ENCODE results near the gene SLC38A10. TPM values are rescaled to one million over a fixed set of nuclear protein-coding genes. Genes with fewer than 3 reads are reported as not detected.

Gene SLC38A10
- total and polyA plus RNA-seq, 10 of the 15 experiments (the other 5 are each of a cell fraction or from before 2014, with no cell fraction given): 0.52 to 67.9 (median 22.1) TPM

- TF ChIP-seq, protein P1, sequence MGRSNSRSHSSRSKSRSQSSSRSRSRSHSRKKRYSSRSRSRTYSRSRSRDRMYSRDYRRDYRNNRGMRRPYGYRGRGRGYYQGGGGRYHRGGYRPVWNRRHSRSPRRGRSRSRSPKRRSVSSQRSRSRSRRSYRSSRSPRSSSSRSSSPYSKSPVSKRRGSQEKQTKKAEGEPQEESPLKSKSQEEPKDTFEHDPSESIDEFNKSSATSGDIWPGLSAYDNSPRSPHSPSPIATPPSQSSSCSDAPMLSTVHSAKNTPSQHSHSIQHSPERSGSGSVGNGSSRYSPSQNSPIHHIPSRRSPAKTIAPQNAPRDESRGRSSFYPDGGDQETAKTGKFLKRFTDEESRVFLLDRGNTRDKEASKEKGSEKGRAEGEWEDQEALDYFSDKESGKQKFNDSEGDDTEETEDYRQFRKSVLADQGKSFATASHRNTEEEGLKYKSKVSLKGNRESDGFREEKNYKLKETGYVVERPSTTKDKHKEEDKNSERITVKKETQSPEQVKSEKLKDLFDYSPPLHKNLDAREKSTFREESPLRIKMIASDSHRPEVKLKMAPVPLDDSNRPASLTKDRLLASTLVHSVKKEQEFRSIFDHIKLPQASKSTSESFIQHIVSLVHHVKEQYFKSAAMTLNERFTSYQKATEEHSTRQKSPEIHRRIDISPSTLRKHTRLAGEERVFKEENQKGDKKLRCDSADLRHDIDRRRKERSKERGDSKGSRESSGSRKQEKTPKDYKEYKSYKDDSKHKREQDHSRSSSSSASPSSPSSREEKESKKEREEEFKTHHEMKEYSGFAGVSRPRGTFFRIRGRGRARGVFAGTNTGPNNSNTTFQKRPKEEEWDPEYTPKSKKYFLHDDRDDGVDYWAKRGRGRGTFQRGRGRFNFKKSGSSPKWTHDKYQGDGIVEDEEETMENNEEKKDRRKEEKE (IDR thresholded peaks at IDR 0.05): no peak
- TF ChIP-seq SUPT20H (IDR thresholded peaks at IDR 0.05; ENCODE audit: borderline replicate concordance, control insufficient read depth, low read depth, low read length) (no peak), KLF5 (IDR thresholded peaks at IDR 0.05; ENCODE audit: partially characterized antibody) (no peak), SMC3 (IDR thresholded peaks at IDR 0.05; ENCODE audit: borderline replicate concordance, low read length) (no peak), STAT3 (IDR thresholded peaks at IDR 0.05; ENCODE audit: low read depth, low read length) (no peak), ATF2 (IDR thresholded peaks at IDR 0.05; ENCODE audit: low read length) (no peak), MLLT1 (IDR thresholded peaks at IDR 0.05) (0 out of 2 replicates have a peak, but pooled peaks have one; percentile 38), RB1 (IDR thresholded peaks at IDR 0.05; ENCODE audit: borderline replicate concordance) (no peak), IRF3 (IDR thresholded peaks at IDR 0.05) (no peak), GATAD2B (conservative IDR thresholded peaks at IDR 0.05; ENCODE audit: low read depth) (peak; percentile 31), CBFB (IDR thresholded peaks at IDR 0.05; ENCODE audit: low read depth) (peak; percentile 25; the same call in 1 of the 2 replicates), JUNB (IDR thresholded peaks at IDR 0.05) (no peak), E2F8 (IDR thresholded peaks at IDR 0.05; ENCODE audit: low read depth, partially characterized antibody) (no peak), EED (IDR thresholded peaks at IDR 0.05; ENCODE audit: low read depth) (peak; percentile 21; the same call in 1 of the 2 replicates), CEBPB (IDR thresholded peaks at IDR 0.05; ENCODE audit: borderline replicate concordance in 1 of 2, low read depth in 2 of 2, low read length in 2 of 2) (no peak), POLR2AphosphoS2 (IDR thresholded peaks at IDR 0.05; ENCODE audit: low read depth, low read length) (no peak), POLR2AphosphoS5 (IDR thresholded peaks at IDR 0.05; ENCODE audit: low read length) (peak; percentile 81), PAX8 (IDR thresholded peaks at IDR 0.05) (no peak)
Measured at GRCh38 chr17:81285179-81285878, 9.8 kb downstream of the SLC38A10 start (continued).
